OCI-LY1 (cell line): Measurements from ENCODE around the gene POU2AF1.

Source experiments
- H2AFZ ChIP-seq: fragments of 200-600 bp; sonication (generic), shearing (Covaris generic); 2 replicates; pipeline ENCODE4 v1.6.0; 2014; ENCODE audit warnings: antibody characterized with exemption, mild to moderate bottlenecking, low read length
- H3F3A ChIP-seq: fragments of 200-600 bp; sonication (generic), shearing (Covaris generic); 2 replicates; pipeline ENCODE4 v1.6.0; 2014; ENCODE audit warnings: mild to moderate bottlenecking, antibody characterized with exemption, low read length, moderate library complexity; ENCODE audit not compliant: insufficient read depth
- H3K27ac ChIP-seq: fragments of 200-600 bp; sonication (generic); 2 replicates; pipeline ENCODE4 v1.5.1; 2014; ENCODE audit warnings: low read length, mixed run types, mild to moderate bottlenecking, low read depth; ENCODE audit not compliant: poor library complexity, severe bottlenecking
- H3K27me3 ChIP-seq: fragments of 200-600 bp; sonication (generic); 2 replicates; pipeline ENCODE4 v1.6.0; 2014; ENCODE audit warnings: antibody characterized with exemption, mild to moderate bottlenecking, low read length, moderate library complexity; ENCODE audit not compliant: insufficient read depth
- H3K36me3 ChIP-seq: fragments of 200-600 bp; sonication (generic); 2 replicates; pipeline ENCODE4 v1.6.1; 2014; ENCODE audit warnings: mild to moderate bottlenecking, antibody characterized with exemption, low read length, moderate library complexity, mixed read lengths; ENCODE audit not compliant: insufficient read depth
- H3K4me1 ChIP-seq: fragments of 200-600 bp; sonication (generic); 2 replicates; pipeline ENCODE4 v1.5.1; 2014; ENCODE audit warnings: mild to moderate bottlenecking, low read length, moderate library complexity; ENCODE audit not compliant: insufficient read depth, severe bottlenecking
- H3K4me2 ChIP-seq: fragments of 200-600 bp; sonication (generic), shearing (Covaris generic); 2 replicates; pipeline ENCODE4 v1.6.1; 2014; ENCODE audit warnings: low read length
- H3K4me3 ChIP-seq: fragments of 200-600 bp; sonication (generic); 2 replicates; pipeline ENCODE4 v1.5.1; 2014; ENCODE audit warnings: low read length, low read depth, mild to moderate bottlenecking, mixed read lengths; ENCODE audit not compliant: poor library complexity, severe bottlenecking
- H3K79me2 ChIP-seq: fragments of 200-600 bp; shearing (Covaris generic); 2 replicates; pipeline ENCODE4 v1.6.1; 2016; ENCODE audit warnings: mixed run types, low read length, mixed read lengths; ENCODE audit not compliant: insufficient read depth
- H3K9ac ChIP-seq: fragments of 200-600 bp; sonication (generic), shearing (Covaris generic); 2 replicates; pipeline ENCODE4 v1.6.1; 2014; ENCODE audit warnings: mild to moderate bottlenecking, low read length, mixed read lengths
- H3K9me2 ChIP-seq: fragments of 200-600 bp; sonication (generic), shearing (Covaris generic); 2 replicates; pipeline ENCODE4 v1.6.1; 2014; ENCODE audit warnings: low read depth, mild to moderate bottlenecking, low read length, mixed read lengths
- H3K9me3 ChIP-seq: fragments of 200-600 bp; shearing (Covaris generic); 2 replicates; pipeline ENCODE4 v1.6.1; 2014; ENCODE audit warnings: low read length, mixed read lengths
- H4K20me1 ChIP-seq: fragments of 200-600 bp; sonication (generic), shearing (Covaris generic); 2 replicates; pipeline ENCODE4 v1.6.0; 2016; ENCODE audit warnings: mild to moderate bottlenecking, low read length; ENCODE audit not compliant: insufficient read depth
- EZH2 ChIP-seq: fragments of 200-600 bp; sonication (generic), shearing (Covaris generic); IDR thresholded peaks from 2 replicates; pipeline ENCODE4 v1.8.0; 2017; ENCODE audit warnings: borderline replicate concordance, mixed run types, mild to moderate bottlenecking, antibody characterized with exemption, low read length, moderate library complexity, mixed read lengths
- TF ChIP-seq, protein P1 (sequence below): fragments of 200-600 bp; sonication (generic), shearing (Covaris generic); IDR thresholded peaks from 2 replicates; pipeline ENCODE4 v1.5.1; 2017; ENCODE audit warnings: mild to moderate bottlenecking, antibody characterized with exemption, low read length, moderate library complexity, mixed read lengths

Gene POU2AF1

GRCh38 chr11:111344032-111344431 lies 35.0 kb downstream of the POU2AF1 start:
- Histone ChIP-seq H3K36me3 (no peaks in the 10 kb centered on the region), H2AFZ (no peak overlapping the region), H3K4me1 (no peaks in the 10 kb centered on the region), H3K79me2 (no peaks in the 10 kb centered on the region), H3K9ac (no peak overlapping the region), H3K27ac (no peak overlapping the region), H3K9me2 (no peaks in the 10 kb centered on the region), H3K4me3 (no peak overlapping the region), H4K20me1 (no peaks in the 10 kb centered on the region), H3K9me3 (peaks cover 12% of the 10 kb centered on the region), H3K4me2 (no peak overlapping the region), H3F3A (peaks cover 5% of the 10 kb centered on the region), H3K27me3 (no peaks in the 10 kb centered on the region)
- no peak for TF ChIP-seq EZH2
- TF ChIP-seq, protein P1, sequence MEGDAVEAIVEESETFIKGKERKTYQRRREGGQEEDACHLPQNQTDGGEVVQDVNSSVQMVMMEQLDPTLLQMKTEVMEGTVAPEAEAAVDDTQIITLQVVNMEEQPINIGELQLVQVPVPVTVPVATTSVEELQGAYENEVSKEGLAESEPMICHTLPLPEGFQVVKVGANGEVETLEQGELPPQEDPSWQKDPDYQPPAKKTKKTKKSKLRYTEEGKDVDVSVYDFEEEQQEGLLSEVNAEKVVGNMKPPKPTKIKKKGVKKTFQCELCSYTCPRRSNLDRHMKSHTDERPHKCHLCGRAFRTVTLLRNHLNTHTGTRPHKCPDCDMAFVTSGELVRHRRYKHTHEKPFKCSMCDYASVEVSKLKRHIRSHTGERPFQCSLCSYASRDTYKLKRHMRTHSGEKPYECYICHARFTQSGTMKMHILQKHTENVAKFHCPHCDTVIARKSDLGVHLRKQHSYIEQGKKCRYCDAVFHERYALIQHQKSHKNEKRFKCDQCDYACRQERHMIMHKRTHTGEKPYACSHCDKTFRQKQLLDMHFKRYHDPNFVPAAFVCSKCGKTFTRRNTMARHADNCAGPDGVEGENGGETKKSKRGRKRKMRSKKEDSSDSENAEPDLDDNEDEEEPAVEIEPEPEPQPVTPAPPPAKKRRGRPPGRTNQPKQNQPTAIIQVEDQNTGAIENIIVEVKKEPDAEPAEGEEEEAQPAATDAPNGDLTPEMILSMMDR = no peak

DNA sequence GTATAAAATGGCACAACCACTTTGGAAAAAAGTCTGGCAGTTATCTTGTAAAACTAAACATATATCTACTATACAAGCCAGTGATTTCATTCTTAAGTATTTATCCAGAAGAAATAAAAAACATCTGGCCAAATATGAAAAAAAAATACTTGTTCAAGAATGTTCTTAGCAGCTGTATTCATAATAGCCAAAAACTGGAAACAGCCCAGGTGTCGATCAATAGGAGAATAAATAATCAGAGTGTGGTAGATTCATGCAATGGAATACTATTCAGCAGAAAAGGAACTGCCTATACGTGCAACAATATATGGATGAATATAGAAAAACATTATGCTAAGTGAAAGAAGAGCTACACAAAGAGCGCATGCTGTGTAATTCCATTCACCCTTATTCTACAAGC lies 36.7 kb downstream of the POU2AF1 start:
- no peak overlapping the region for H3K9ac ChIP-seq
- no peaks in the 10 kb centered on the region for H3K36me3 ChIP-seq
- no peak overlapping the region for H3K4me3 ChIP-seq
- H3K9me2 ChIP-seq = no peaks in the 10 kb centered on the region
- H3K4me2 ChIP-seq = no peak overlapping the region
- H3F3A ChIP-seq = no peaks in the 10 kb centered on the region
- H3K79me2 ChIP-seq = no peaks in the 10 kb centered on the region
- TF ChIP-seq EZH2 = no peak
- TF ChIP-seq, protein P1 = no peak
- H2AFZ ChIP-seq = no peak overlapping the region
- H3K4me1 ChIP-seq = no peaks in the 10 kb centered on the region
- H3K9me3 ChIP-seq = peaks cover 12% of the 10 kb centered on the region
- H4K20me1 ChIP-seq = no peaks in the 10 kb centered on the region
- H3K27me3 ChIP-seq = no peaks in the 10 kb centered on the region
- H3K27ac ChIP-seq = no peak overlapping the region

GRCh38 chr11:111339758-111340388 lies 39.2 kb downstream of the POU2AF1 start:
- no peak overlapping the region for H3K4me3 ChIP-seq
- peaks cover 12% of the 10 kb centered on the region for H3K9me3 ChIP-seq
- no peak overlapping the region for H3K27ac ChIP-seq
- H3K79me2 ChIP-seq = no peaks in the 10 kb centered on the region
- H4K20me1 ChIP-seq = no peaks in the 10 kb centered on the region
- TF ChIP-seq EZH2 = no peak
- TF ChIP-seq, protein P1 = no peak
- H3K27me3 ChIP-seq = no peaks in the 10 kb centered on the region
- H3F3A ChIP-seq = no peaks in the 10 kb centered on the region
- H3K4me2 ChIP-seq = no peak overlapping the region
- H3K4me1 ChIP-seq = no peaks in the 10 kb centered on the region
- no peaks in the 10 kb centered on the region for H3K36me3 ChIP-seq
- H3K9me2 ChIP-seq = no peaks in the 10 kb centered on the region
- H3K9ac ChIP-seq = no peak overlapping the region
- H2AFZ ChIP-seq = no peak overlapping the region
